SK-N-SH treated with all-trans-retinoic acid at 6 μM for 48 hours (cell line): Measurements from ENCODE around the gene NOP16.

Experiments used
- ARNTL ChIP-seq: fragments of 450-650 bp; formaldehyde crosslinking; IDR thresholded peaks from 2 replicates; pipeline ENCODE4 v1.5.0; 2020; ENCODE audit warnings: low read depth, mild to moderate bottlenecking, moderate library complexity, borderline replicate concordance
- CREB5 ChIP-seq: fragments of 250-450 bp; sonication (Bioruptor Pico); IDR thresholded peaks from 2 replicates; pipeline ENCODE4 v1.5.1; 2020; ENCODE audit warnings: low read depth, mild to moderate bottlenecking, moderate library complexity
- ESRRG ChIP-seq: fragments of 250-450 bp; sonication (Bioruptor Pico); IDR thresholded peaks from 2 replicates; pipeline ENCODE4 v1.6.1; 2021; ENCODE audit warnings: mild to moderate bottlenecking
- PATZ1 ChIP-seq: fragments of 250-450 bp; sonication (Bioruptor Pico); IDR thresholded peaks from 2 replicates; pipeline ENCODE4 v1.8.0; 2020; ENCODE audit warnings: mild to moderate bottlenecking, moderate library complexity, borderline replicate concordance
- POU6F1 ChIP-seq: fragments of 250-450 bp; sonication (Bioruptor Pico); IDR thresholded peaks from 2 replicates; pipeline ENCODE4 v1.8.0; 2021; ENCODE audit warnings: low read depth, mild to moderate bottlenecking, moderate library complexity, borderline replicate concordance
- PPARA ChIP-seq: fragments of 250-450 bp; sonication (Bioruptor Pico); IDR thresholded peaks from 2 replicates; pipeline ENCODE4 v1.5.0; 2020; ENCODE audit warnings: mild to moderate bottlenecking, borderline replicate concordance
- RARB ChIP-seq: fragments of 250-450 bp; sonication (Bioruptor Pico); IDR thresholded peaks from 2 replicates; pipeline ENCODE4 v1.8.0; 2021; ENCODE audit warnings: mild to moderate bottlenecking, moderate library complexity
- SNAI2 ChIP-seq: fragments of 250-450 bp; sonication (Bioruptor Pico); IDR thresholded peaks from 2 replicates; pipeline ENCODE4 v1.5.0; 2020; ENCODE audit warnings: mild to moderate bottlenecking, moderate library complexity
- TCF4 ChIP-seq: fragments of 250-450 bp; sonication (Bioruptor Pico); IDR thresholded peaks from 2 replicates; pipeline ENCODE4 v1.8.0; 2021; ENCODE audit warnings: mild to moderate bottlenecking, moderate library complexity, borderline replicate concordance
- TSHZ2 ChIP-seq: fragments of 250-450 bp; sonication (Bioruptor Pico); IDR thresholded peaks from 2 replicates; pipeline ENCODE4 v1.5.0; 2020; ENCODE audit warnings: mild to moderate bottlenecking, moderate library complexity
- ZFP30 ChIP-seq: fragments of 450-650 bp; formaldehyde crosslinking; IDR thresholded peaks from 2 replicates; pipeline ENCODE4 v1.5.0; 2022; ENCODE audit warnings: mild to moderate bottlenecking, moderate library complexity
- ZNF565 ChIP-seq: fragments of 450-650 bp; formaldehyde crosslinking; conservative IDR thresholded peaks from 2 replicates; pipeline ENCODE4 v1.5.0; 2020; ENCODE audit warnings: low read depth, mild to moderate bottlenecking, moderate library complexity

GRCh38 chr5:176389135-176390123, 1.0 kb upstream of the NOP16 start:
- TF ChIP-seq PATZ1 (CRISPR knock-in tag) (no peak), CREB5 (no peak), POU6F1 (CRISPR knock-in tag) (no peak), RARB (CRISPR knock-in tag) (no peak), TCF4 (CRISPR knock-in tag) (no peak), SNAI2 (CRISPR knock-in tag) (no peak), ESRRG (CRISPR knock-in tag) (no peak), ZNF565 (CRISPR knock-in tag) (no peak), PPARA (no peak), ZFP30 (CRISPR knock-in tag) (no peak), ARNTL (CRISPR knock-in tag) (no peak), TSHZ2 (CRISPR knock-in tag) (no peak)
